ENCODE results near the gene SUPT3H. TPM values are rescaled to one million over a fixed set of nuclear protein-coding genes. Genes with fewer than 3 reads are reported as not detected.

SUPT3H gene
- total RNA-seq, 2 donors from 2014 or later: 5.3 to 6.6 TPM

- DNase-seq (ENCODE audit: low spot score) (peak; percentile 46), ATAC-seq (ENCODE audit: insufficient number of reproducible peaks, low FRiP score, low read depth) (no peak)
- Histone ChIP-seq H3K27me3 (replicated peaks; ENCODE audit: insufficient read depth) (no peaks in the 10 kb centered on the region), H3K4me3 (peak overlapping the region; percentile 97), H3K9me3 (no peaks in the 10 kb centered on the region), H3K27ac (peak overlapping the region; percentile 87 to 94), H3K36me3 (no peaks in the 10 kb centered on the region), H3K4me1 (ENCODE audit: control insufficient read depth in 1 of 2, low read depth in 2 of 2) (peaks cover 6 to 12% of the 10 kb centered on the region in 2 donors)
- no peak for TF ChIP-seq CTCF (IDR thresholded peaks at IDR 0.05)
These were observed 636 bp downstream of the SUPT3H start for GRCh38 chr6:45377043-45377553.

- H3K4me1 ChIP-seq (ENCODE audit: control insufficient read depth in 1 of 2, low read depth in 2 of 2): peaks cover 6 to 12% of the 10 kb centered on the region in 2 donors
- DNase-seq (ENCODE audit: low spot score): no peak
- peak overlapping the region; percentile 97 for H3K4me3 ChIP-seq
- ATAC-seq (ENCODE audit: insufficient number of reproducible peaks, low FRiP score, low read depth): no peak
- H3K27ac ChIP-seq: peak overlapping the region in 1 of 2 donors; percentile 94
- TF ChIP-seq CTCF (IDR thresholded peaks at IDR 0.05): no peak
- H3K27me3 ChIP-seq (replicated peaks; ENCODE audit: insufficient read depth): no peaks in the 10 kb centered on the region
- H3K36me3 ChIP-seq: no peaks in the 10 kb centered on the region
- H3K9me3 ChIP-seq: no peaks in the 10 kb centered on the region
These were observed 1.3 kb downstream of the SUPT3H start for GRCh38 chr6:45376310-45377042.

- no peak for ATAC-seq (ENCODE audit: insufficient number of reproducible peaks, low FRiP score, low read depth)
- H3K4me3 ChIP-seq: no peak overlapping the region
- no peak for TF ChIP-seq CTCF (IDR thresholded peaks at IDR 0.05)
- DNase-seq (ENCODE audit: low spot score): no peak
- H3K9me3 ChIP-seq: no peaks in the 10 kb centered on the region
- no peaks in the 10 kb centered on the region for H3K27me3 ChIP-seq (replicated peaks; ENCODE audit: insufficient read depth)
- H3K36me3 ChIP-seq: no peaks in the 10 kb centered on the region
- no peak overlapping the region for H3K27ac ChIP-seq
- H3K4me1 ChIP-seq (ENCODE audit: control insufficient read depth in 1 of 2, low read depth in 2 of 2): peaks cover 6 to 12% of the 10 kb centered on the region in 2 donors
These were observed 2.3 kb downstream of the SUPT3H start for GRCh38 chr6:45375449-45375848.

GRCh38 chr6:45371924-45372573, 5.7 kb downstream of the SUPT3H start:
- H3K27me3 ChIP-seq (replicated peaks; ENCODE audit: insufficient read depth): no peaks in the 10 kb centered on the region
- no peaks in the 10 kb centered on the region for H3K9me3 ChIP-seq
- H3K4me1 ChIP-seq (ENCODE audit: control insufficient read depth in 1 of 2, low read depth in 2 of 2): peaks cover 0 to 4% of the 10 kb centered on the region in 2 donors
- H3K36me3 ChIP-seq: no peaks in the 10 kb centered on the region
- TF ChIP-seq CTCF (IDR thresholded peaks at IDR 0.05): no peak
- ATAC-seq (ENCODE audit: insufficient number of reproducible peaks, low FRiP score, low read depth) (no peak), DNase-seq (ENCODE audit: low spot score) (no peak)
- no peak overlapping the region for H3K27ac ChIP-seq
- H3K4me3 ChIP-seq: no peak overlapping the region

DNA sequence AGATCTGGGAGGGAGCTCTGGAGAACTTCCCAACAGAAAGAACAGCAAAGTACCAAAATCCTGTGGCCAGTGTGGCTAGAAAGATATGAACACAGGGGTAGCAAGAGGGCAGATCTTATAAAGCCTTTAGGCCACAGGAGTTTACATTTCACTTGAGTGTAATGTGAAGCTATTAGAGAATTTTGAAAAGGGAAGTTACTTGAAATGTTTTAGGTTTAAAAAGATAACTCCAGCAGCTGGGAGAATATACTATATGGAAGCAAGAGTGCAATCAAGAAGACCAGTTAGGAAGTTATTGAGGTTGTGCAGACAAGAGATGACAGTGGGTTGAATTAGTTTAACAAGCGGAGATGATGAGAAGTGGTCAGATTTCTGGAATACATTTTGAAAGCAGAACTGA, 7.9 kb downstream of the SUPT3H start:
- no peaks in the 10 kb centered on the region for H3K9me3 ChIP-seq
- H3K4me1 ChIP-seq (ENCODE audit: control insufficient read depth in 1 of 2, low read depth in 2 of 2): no peaks in the 10 kb centered on the region
- H3K36me3 ChIP-seq: no peaks in the 10 kb centered on the region
- H3K27ac ChIP-seq: no peak overlapping the region
- ATAC-seq (ENCODE audit: insufficient number of reproducible peaks, low FRiP score, low read depth) (no peak), DNase-seq (ENCODE audit: low spot score) (no peak)
- no peak for TF ChIP-seq CTCF (IDR thresholded peaks at IDR 0.05)
- no peaks in the 10 kb centered on the region for H3K27me3 ChIP-seq (replicated peaks; ENCODE audit: insufficient read depth)
- H3K4me3 ChIP-seq: no peak overlapping the region
